GM13977 (cell line): ENCODE results near the gene PIK3R4.

Experiments used
- DNase-seq: peaks from one replicate; pipeline ENCODE4 v3.0.0; 2012; ENCODE audit warnings: low spot score
- in situ Hi-C: fragments of 300-500 bp; cut with MboI; formaldehyde crosslinking; loops from one replicate; pipeline ENCODE4 v1.12.0; 2022; ENCODE audit warnings: low sequenced_read_pairs, low pct_unique_long_range_greater_than_20kb, mixed read lengths, inconsistent platforms; ENCODE audit not compliant: unreplicated experiment
- TF ChIP-seq, protein P1 (sequence below): IDR thresholded peaks from 2 replicates; pipeline ENCODE4 v1.5.1; 2012; ENCODE audit warnings: mild to moderate bottlenecking, control low read depth; ENCODE audit not compliant: insufficient read depth; ENCODE audit errors: extremely low read depth, missing control alignments

The PIK3R4 gene

DNA sequence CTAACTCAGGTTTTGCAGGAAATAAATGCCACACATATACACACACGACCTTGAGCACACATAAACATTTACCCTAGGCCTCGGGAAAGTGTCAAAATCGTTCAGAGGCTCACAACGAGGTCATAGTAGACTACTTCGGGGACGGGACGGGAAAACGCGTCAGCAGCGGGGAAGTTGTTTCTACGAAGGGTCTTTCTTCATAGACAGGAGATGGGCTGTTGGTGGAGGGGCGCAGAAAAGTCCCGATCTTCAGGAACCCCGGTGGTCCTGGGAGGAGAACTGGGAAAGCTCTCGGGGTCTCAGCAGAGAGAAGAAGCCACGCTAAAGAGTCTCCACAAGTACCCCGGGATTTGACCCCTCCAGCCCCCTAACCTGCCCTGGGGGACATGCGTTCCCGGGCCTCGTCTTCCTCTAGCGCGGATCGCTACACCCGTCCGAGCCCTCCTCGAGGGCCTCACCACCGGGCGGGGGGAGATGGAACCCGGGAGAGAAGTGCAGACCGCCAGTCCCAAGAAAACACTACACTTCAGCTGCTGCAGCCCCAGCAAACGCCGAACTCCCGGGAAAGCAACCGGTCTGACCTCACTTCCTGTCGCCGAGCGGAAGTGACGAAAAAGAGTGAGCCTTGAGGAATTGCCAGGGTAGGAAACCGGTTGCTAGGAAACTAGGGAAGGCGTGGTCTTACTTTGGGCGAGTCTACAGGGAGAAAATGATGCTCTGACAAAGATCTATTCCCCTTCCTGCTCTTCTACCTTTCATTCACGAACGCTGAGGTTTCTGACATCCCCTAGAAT is at the start of gene PIK3R4:
TSS of gene PIK3R4 (minus strand) at position 584 of the 794 bp plus-strand sequence. CDS start 1,611 bp downstream, outside the sequence.
- peak; percentile 92 for DNase-seq
- in situ Hi-C loops, result no loop called here
- TF ChIP-seq, protein P1, sequence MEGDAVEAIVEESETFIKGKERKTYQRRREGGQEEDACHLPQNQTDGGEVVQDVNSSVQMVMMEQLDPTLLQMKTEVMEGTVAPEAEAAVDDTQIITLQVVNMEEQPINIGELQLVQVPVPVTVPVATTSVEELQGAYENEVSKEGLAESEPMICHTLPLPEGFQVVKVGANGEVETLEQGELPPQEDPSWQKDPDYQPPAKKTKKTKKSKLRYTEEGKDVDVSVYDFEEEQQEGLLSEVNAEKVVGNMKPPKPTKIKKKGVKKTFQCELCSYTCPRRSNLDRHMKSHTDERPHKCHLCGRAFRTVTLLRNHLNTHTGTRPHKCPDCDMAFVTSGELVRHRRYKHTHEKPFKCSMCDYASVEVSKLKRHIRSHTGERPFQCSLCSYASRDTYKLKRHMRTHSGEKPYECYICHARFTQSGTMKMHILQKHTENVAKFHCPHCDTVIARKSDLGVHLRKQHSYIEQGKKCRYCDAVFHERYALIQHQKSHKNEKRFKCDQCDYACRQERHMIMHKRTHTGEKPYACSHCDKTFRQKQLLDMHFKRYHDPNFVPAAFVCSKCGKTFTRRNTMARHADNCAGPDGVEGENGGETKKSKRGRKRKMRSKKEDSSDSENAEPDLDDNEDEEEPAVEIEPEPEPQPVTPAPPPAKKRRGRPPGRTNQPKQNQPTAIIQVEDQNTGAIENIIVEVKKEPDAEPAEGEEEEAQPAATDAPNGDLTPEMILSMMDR, result no peak

DNA sequence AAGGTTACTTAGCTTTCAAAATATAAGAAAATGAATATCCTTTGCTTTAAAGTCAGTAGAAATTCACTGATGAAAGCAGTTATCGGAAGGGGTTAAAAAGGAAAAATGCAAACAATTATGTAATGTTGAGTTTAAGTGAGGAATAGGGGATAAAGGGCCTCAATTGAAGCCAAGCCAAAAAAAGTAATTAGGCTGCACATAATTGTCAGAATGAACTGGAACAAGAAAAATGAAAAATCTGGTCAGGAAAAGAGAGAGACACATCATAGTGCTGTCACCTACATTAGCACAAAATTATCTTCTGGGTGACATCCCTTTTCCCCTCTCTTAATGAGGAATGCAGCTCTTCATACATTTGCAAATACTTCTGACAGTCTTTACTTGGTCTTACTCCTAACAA is 48.8 kb upstream of the PIK3R4 start:
- in situ Hi-C loops, result no loop called here
- no peak for DNase-seq
- TF ChIP-seq, protein P1, result no peak

DNA sequence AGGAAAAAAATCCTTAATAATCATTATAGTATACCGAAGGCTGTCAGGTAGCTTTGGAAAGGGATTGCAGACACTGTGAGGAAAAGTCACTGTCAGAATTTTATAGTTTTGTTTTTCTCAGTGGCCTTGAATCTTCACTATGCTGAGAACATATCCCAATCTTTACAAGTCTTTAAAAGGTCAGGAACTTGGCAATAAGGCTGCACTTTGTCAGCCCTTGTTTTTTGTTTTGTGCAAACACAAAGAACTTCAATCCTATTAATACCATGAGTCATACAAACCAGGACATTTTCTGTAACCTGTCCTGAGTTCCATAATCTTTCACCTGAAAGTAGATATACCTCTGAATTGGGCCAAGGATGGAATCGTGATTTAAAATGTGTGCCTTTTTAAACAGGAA is 45.6 kb upstream of the PIK3R4 start:
- in situ Hi-C loops, result no loop called here
- no peak for DNase-seq

DNA sequence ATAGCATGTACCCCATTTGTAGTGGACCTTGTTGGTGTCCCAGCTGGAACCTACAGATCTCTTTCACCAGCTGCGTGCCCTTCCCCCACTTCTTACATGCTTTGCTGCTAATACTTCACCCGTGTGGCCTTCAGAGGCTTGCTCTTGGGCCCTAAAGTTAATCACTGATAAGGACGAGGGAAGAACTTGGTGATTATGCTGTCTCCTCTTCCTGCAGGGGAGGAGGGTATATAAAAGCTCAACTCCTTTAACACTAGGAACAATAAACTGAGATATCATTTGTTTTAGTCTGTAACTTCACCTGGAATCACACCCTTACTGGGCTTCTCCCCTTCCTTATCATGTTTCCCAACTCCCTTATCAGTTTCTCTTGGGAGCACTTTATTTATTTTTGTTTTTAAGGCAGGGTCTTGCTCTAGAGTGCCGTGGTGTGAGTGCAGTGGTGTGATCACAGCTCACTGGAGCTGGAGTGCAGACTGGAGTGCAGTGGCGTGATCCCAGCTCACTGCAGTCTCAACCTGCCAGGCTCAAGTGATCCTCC is 43.2 kb upstream of the PIK3R4 start:
- TF ChIP-seq, protein P1, result no peak
- in situ Hi-C loops, result no loop called here
- no peak for DNase-seq

More for the DNA sequence above, 45.6 kb upstream of the PIK3R4 start:
- TF ChIP-seq, protein P1, result no peak

DNA sequence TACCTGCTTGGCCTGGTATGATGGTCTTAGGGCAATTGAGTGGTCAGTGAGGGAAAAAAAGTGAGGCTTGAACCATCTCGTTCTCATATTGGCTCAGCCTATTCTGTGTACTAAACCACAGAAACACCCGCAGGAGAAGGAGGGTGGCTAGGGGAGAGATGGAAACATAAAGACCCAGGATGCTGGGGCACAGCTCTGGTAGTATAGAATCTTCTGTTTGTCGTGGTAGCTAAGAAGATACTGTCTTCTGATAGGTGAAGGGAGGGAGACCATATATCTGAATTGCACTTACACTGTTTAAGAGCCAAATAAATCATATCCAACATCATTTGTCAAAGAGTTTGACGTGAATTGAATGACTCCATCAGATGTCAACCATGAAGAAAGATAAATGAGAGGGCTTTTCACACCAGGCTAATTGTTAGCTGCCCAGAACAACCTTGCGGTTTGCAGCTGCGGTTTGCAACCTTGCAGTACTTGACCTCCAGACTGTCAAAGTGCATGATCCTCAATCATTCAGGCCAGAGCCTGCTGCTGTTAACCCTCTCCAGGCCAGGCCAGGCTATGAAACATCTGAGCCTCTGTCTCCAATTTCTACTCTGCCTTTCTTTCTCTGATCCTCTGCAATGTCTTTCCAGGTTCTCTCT is 40.9 kb upstream of the PIK3R4 start:
- in situ Hi-C loops, result no loop called here
- TF ChIP-seq, protein P1, result no peak

DNA sequence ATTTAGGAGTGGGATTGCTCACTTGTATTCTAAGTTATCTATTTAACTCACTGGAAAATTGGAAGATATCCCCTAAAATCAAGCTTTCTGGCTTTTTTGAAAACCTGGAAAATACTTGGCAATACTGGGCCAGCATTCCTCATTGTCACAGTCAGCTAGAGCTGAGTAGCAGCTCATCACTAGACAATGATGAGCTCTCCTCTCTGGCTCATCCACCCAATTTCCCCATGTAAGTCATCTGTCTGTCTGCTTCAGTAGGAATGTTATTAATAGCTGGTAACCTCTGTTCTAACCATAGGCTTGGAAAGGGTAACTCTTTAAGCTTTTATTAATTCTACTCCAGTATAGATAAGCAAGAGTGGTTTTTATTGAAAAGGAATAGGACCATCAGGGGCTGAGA is 39.7 kb upstream of the PIK3R4 start:
- in situ Hi-C loops, result no loop called here
- TF ChIP-seq, protein P1, result no peak
- DNase-seq, result no peak

More for the DNA sequence above, 40.9 kb upstream of the PIK3R4 start:
- no peak for DNase-seq
